ENCODE measurements around the gene SPCS3. TPM values are rescaled to one million over a fixed set of nuclear protein-coding genes. Genes with fewer than 3 reads are reported as not detected.

SPCS3 gene
- total RNA-seq = 69.1 and 99.2 TPM in 2 replicates

GRCh38 chr4:176319704-176320339 lies at the start of gene SPCS3:
Gene SPCS3, plus strand, starts transcription at chr4:176319966. Its CDS starts 111 bp downstream, at chr4:176320077.

Other genes starting within 250 kb of the SPCS3 start
- 0.13 TPM in 1 of 2 replicates, not detected in the other for gene SPATA4, start 124.4 kb upstream of the SPCS3 start, total RNA-seq
- gene ASB5, start 50.7 kb upstream of the SPCS3 start, total RNA-seq = 3.9 TPM in 1 of 2 replicates, not detected in the other